ENCODE data around the gene NANOGP8. TPM values are rescaled to one million over a fixed set of nuclear protein-coding genes. Genes with fewer than 3 reads are reported as not detected.
"Not testable (repeated sequence)": the region's sequence is repeated elsewhere in the genome, so short reads cannot be mapped to it uniquely, and the experiment has no call there.

NANOGP8 gene
- polyA plus RNA-seq, 3 donors: not detected

DNA sequence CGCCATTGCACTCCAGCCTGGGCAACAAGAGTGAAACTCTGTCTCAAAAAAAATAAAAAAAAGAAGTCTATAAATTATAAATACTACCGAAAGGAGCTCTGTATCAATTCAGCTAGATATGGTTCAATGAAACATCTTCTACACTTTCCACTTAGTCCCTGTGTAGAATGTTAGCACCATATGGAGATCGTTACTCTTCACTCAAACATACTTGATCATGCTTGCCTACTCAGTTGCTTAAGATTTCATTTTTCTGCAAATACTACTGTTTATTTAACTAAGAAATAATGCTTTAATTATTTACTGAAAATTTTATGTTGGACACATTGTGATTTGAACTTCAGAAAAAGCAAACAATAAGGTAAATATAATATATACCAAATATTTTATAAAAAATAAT lies 17.1 kb upstream of the NANOGP8 start:
- no peak overlapping the region for H3K27ac ChIP-seq (ENCODE audit: low read depth, low read length)
- WGBS, 3 donors: 96 to 98% (median 98%) methylated on average over 3 of the region's 3 CpGs

DNA sequence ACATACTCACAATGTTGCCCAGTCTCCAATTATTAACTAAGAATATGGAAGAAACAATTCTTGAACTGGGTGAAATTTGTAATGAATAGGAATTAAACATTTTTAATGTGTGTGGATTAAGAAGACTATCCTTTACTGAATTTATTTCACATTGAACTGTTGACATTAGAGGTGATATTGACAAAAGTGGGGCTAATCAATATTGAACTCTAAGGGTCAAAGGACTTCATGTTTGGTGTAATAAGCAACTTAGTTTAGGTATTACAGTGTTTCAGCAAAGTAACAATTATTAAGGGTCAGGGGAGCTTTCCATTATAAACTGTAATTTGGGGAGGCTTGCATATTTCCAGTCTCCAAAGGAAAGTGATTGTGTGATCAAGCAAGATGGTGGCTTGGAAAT lies 16.2 kb upstream of the NANOGP8 start:
- no peak overlapping the region for H3K27ac ChIP-seq (ENCODE audit: low read depth, low read length)

DNA sequence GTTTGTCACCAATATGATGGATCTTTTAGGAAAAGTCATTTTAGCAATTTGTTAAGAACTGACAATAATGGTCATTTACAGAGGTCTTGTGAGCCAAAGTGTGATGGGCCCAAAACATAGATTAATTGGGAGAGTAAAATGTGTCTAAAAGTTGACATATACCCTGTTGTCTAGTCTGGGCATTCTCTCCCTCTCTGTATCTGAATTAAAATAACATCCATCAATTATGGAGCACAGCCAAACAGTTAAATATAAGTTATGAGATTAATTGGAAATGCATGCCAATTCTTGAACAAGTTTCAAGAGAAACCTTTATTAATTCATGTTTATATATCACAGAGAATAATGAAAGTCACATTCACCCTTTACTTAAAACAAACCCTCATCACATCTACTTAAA lies 13.6 kb upstream of the NANOGP8 start:
- H3K27ac ChIP-seq (ENCODE audit: low read depth, low read length): no peak overlapping the region

DNA sequence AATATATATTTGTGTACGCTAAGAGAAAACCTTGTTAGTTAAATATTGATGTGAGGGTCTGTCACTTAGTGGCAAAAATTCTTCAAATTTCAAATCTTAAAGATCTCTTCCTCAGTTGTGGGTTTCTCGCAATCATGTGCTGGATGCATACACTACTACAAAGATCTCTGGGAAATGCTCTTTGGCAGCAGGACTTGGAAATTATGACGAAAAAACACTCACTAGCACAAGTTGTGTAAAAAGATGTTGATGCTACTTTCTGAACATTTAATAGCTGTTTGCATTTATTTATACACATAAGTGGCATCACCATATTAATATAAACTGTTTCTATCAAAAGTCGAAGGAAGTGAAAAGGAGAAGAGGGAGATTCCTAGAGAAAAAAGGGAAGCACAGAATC lies 10.8 kb upstream of the NANOGP8 start:
- whole genome bisulfite sequencing, 3 donors: 83 to 91% (median 90%) methylated on average over 4 of the region's 4 CpGs

DNA sequence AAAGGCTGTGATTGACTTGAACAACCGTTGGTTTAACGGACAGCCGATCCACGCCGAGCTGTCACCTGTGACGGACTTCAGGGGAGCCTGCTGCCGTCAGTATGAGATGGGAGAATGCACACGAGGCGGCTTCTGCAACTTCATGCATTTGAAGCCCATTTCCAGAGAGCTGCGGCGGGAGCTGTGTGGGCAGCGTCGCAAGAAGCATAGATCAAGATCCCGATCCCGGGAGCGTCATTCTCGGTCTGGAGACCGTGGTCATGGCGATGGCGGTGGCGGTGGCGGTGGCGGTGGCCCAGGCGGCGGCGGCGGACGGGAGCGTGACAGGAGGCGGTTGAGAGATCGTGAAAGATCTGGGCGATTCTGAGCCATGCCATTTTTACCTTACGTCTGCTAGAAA lies 7.8 kb upstream of the NANOGP8 start:
- H3K27ac ChIP-seq (ENCODE audit: low read depth, low read length): no peak overlapping the region
- 93 to 96% (median 93%) methylated on average over 33 of the region's 33 CpGs for WGBS, 3 donors

More for the DNA sequence above, 10.8 kb upstream of the NANOGP8 start:
- H3K27ac ChIP-seq (ENCODE audit: low read depth, low read length): no peak overlapping the region

- 96 to 97% (median 97%) methylated on average over 18 of the region's 18 CpGs for WGBS, 3 donors
- no peak overlapping the region for H3K27ac ChIP-seq (ENCODE audit: low read depth, low read length)
These were observed 7.2 kb upstream of the NANOGP8 start for GRCh38 chr15:35092311-35092710.

DNA sequence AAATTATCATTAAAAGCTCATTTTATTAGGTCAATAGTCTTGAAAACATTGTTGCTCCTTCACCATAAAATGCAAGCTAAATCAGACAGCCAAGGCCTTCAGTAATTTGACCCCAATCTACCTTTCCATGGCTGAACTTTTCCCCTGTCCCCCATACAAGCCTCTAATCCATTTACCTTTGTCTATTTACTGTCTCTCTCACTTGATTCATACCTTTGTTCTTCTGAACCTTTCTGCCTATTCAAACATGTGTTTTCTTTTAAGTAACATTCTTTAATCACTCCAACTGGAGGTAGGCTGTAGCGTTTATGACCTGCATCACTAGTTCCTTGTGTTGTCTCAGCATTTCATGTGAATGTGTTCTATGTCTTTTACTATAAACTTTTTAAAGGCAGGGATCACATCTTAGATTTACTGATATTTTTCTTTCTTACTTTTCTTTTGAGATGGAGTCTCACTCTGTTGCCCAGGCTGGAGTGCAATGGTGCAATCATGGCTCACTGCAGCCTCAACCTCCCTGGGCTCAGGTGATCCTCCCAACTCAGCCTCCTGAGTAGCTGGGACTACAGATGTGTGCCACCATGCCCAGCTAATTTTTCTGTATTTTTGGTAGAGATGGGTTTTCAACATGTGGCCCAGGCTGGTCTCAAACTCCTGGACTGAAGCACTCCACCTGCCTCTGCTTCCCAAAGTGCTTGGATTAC lies 5.2 kb upstream of the NANOGP8 start:
- 73 to 94% (median 87%) methylated on average over 1 of the region's 1 CpG for WGBS, 3 donors
- H3K27ac ChIP-seq (ENCODE audit: low read depth, low read length): no peak overlapping the region

DNA sequence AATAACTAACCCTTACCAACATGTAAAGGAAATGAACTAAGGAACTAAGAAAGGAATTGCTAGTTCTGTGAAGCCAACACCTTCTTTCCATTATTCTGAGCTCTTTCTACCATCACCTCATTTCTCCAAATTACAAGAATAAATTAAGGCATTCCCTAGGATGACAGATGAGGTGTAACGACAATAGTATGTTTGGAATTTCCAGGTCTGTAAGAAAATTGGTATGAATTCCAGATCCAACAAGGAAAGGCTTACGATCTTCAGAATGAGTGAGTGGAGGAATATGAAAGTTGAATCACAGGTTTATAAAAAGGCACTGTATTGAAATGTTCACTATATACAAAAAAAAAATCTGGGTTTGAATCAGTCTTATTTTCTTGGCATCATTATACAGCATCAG lies 4.5 kb upstream of the NANOGP8 start:
- H3K27ac ChIP-seq (ENCODE audit: low read depth, low read length): no peak overlapping the region
- 86 to 88% (median 88%) methylated on average over 2 of the region's 2 CpGs for WGBS, 3 donors

GRCh38 chr15:35088329-35088728 lies 3.2 kb upstream of the NANOGP8 start:
- WGBS, 3 donors: 75 to 82% (median 78%) methylated on average over 1 of the region's 1 CpG

GRCh38 chr15:35087759-35088158 lies 2.7 kb upstream of the NANOGP8 start:
- WGBS, 3 donors: 76 to 83% (median 78%) methylated on average over 3 of the region's 3 CpGs
- no peak overlapping the region for H3K27ac ChIP-seq (ENCODE audit: low read depth, low read length)

More at GRCh38 chr15:35088329-35088728, 3.2 kb upstream of the NANOGP8 start:
- no peak overlapping the region for H3K27ac ChIP-seq (ENCODE audit: low read depth, low read length)

DNA sequence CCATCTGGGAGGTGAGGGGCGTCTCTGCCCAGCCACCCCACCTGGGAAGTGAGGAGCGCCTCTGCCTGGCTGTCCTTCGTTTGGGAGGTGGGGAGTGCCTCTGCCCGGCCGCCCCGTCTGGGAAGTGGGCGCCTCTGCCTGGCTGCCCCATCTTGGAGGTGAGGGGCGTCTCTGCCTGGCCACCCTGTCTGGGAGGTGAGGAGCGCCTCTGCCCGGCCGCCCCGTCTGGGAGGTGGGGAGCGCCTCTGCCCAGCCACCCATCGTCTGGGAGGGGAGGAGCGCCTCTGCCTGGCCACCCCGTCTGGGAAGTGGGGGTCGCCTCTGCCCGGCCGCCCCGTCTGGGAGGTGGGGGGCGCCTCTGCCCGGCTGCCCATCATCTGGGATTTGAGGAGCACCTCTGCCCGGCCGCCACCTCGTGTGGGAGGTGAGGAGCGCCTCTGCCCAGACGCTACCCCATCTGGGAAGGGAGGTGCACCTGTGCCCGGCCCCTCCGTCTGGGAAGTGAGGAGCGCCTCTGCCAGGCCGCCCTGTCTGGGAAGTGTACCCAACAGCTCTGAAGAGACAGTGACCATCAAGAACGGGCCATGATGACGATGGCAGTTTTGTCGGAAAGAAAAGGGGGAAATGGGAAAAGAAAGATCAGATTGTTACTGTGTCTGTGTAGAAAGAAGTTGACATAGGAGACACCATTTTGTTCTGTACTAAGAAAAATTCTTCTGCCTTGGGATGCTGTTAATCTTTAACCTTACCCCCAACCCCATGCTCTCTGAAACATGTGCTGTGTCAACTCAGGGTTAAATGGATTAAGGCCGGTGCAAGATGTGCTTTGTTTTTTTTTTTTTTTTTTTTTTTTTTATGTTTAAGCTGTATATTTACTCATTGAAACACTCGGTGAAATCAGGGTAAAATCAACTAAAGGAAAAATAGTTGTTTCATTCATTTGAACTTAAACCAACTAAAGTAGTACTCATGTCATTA lies 2.4 kb downstream of the NANOGP8 start:
- 94 to 98% (median 95%) methylated on average over 30 to 36 of the region's 36 CpGs for WGBS, 3 donors

GRCh38 chr15:35081626-35082365 lies 3.3 kb downstream of the NANOGP8 start:
- WGBS, 3 donors: 95% methylated on average over 40 to 45 of the region's 45 CpGs
- not testable (repeated sequence) for H3K27ac ChIP-seq (ENCODE audit: low read depth, low read length)

More for the DNA sequence above, 2.4 kb downstream of the NANOGP8 start:
- H3K27ac ChIP-seq (ENCODE audit: low read depth, low read length): not testable (repeated sequence)

DNA sequence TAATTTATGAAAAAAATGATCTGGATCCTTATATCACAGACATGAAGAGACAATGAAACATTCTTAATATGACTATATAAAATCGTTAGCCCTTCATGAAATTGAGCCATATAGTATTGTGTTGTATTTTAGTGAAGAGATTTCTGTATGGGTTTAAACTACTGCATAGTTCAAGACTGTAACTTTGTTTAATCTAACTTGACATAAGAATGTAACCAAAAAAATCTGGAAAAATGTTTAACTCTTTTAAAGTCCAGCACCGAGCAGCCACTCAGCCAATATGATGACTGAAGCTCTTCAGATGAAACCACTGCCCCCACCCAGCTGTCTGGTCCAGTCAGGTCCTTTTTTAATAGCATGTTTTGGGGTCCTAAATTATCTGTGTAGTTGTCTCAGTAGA lies 4.9 kb downstream of the NANOGP8 start:
- 67 to 78% (median 69%) methylated on average over 2 of the region's 2 CpGs for WGBS, 3 donors
- H3K27ac ChIP-seq (ENCODE audit: low read depth, low read length): no peak overlapping the region

DNA sequence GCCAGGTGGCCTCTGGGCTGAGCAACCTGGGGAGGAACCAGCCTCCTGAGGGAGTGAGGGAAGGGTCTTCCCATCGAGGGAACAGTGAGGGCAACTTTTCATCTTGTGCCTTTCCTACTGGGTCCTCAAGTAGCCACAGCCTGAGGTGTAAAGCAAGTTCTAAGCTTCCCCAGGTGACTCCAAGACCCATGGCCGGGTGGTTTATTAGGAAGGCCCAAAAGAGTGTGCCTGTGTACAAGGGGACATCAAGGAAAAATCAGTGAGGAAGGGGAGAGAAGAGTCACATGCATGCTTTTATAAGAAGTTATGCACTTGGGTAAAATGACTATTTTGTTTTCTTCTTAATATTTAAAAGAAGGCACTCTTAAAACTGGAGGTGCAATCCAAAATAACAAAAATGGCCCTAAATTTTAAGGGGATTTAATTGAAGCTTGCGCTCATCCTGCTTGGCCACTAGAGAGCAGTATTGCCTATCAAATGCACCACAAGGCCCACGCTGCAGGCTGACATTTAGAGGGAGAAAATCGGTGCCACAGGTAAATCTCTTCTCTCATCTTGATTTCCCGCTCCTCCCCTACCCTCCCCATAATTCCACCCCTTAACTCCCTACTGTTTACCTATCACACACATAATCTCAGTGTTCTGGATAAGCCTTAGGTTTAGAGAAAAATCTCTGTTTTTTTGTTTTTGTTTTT lies 6.7 kb downstream of the NANOGP8 start:
- 29 to 35% (median 32%) methylated on average over 6 of the region's 6 CpGs for whole genome bisulfite sequencing, 3 donors
- no peak overlapping the region for H3K27ac ChIP-seq (ENCODE audit: low read depth, low read length)

GRCh38 chr15:35071106-35071505 lies 14.0 kb downstream of the NANOGP8 start:
- no peak overlapping the region for H3K27ac ChIP-seq (ENCODE audit: low read depth, low read length)
- WGBS, 3 donors: 67 to 86% (median 77%) methylated on average over 13 of the region's 13 CpGs

DNA sequence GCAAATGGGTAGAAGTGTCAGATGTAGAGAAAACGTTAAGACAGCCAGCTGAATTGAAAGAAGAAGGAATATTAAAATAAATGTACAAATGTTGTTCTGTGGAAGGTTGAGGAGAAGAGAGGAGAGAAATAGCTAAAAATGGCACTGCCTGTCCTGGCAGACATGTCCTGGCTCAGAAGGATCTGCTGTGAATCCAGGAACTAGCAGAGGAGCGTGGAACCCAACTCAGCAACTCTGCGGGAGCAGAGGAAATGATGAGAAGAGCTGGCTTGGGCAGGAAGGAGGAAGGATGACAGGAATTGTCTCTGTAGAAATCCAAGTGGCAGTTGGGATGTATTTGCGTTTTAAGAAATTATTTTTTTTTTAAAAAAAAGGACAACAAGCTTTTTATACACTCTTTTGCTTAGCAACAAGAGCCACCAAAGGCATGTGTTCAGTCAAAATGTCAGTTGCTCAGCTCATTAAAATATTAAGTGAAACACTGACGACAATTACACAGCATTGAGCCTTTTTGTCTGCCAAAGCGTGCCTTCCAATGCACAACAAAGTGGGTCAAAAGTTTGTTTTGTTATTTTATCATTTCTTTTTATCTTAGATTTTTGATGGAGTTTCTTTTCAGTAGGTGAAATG lies 16.1 kb downstream of the NANOGP8 start:
- H3K27ac ChIP-seq (ENCODE audit: low read depth, low read length): no peak overlapping the region
- WGBS, 3 donors: 63 to 88% (median 64%) methylated on average over 6 of the region's 6 CpGs

- no peak overlapping the region for H3K27ac ChIP-seq (ENCODE audit: low read depth, low read length)
- 38 to 61% (median 48%) methylated on average over 10 of the region's 10 CpGs for WGBS, 3 donors
These were observed 17.4 kb downstream of the NANOGP8 start for GRCh38 chr15:35067496-35068347.
